ENCODE results near the gene ATP6V1F.

ATP6V1F gene

GRCh38 chr7:128893251-128894100, 30.8 kb downstream of the ATP6V1F start:
- no peak for TF ChIP-seq CTCF (IDR thresholded peaks at IDR 0.05; ENCODE audit: extremely low read depth, insufficient read depth, missing control alignments)
- no peak for DNase-seq (ENCODE audit: low spot score)
- in situ Hi-C loops (cut with MboI; ENCODE audit: low pct_unique_long_range_greater_than_20kb, low sequenced_read_pairs, unreplicated experiment) = no loop called here

GRCh38 chr7:128894101-128894440, 31.4 kb downstream of the ATP6V1F start:
- DNase-seq (ENCODE audit: low spot score) = no peak
- in situ Hi-C loops (cut with MboI; ENCODE audit: low pct_unique_long_range_greater_than_20kb, low sequenced_read_pairs, unreplicated experiment) = no loop called here
- TF ChIP-seq CTCF (IDR thresholded peaks at IDR 0.05; ENCODE audit: extremely low read depth, insufficient read depth, missing control alignments) = no peak

GRCh38 chr7:128895320-128895719, 32.7 kb downstream of the ATP6V1F start:
- no peak for DNase-seq (ENCODE audit: low spot score)
- TF ChIP-seq CTCF (IDR thresholded peaks at IDR 0.05; ENCODE audit: extremely low read depth, insufficient read depth, missing control alignments) = no peak
- in situ Hi-C loops (cut with MboI; ENCODE audit: low pct_unique_long_range_greater_than_20kb, low sequenced_read_pairs, unreplicated experiment) = no loop called here

GRCh38 chr7:128899392-128899791, 36.7 kb downstream of the ATP6V1F start:
- DNase-seq (ENCODE audit: low spot score) = no peak
- in situ Hi-C loops (cut with MboI; ENCODE audit: low pct_unique_long_range_greater_than_20kb, low sequenced_read_pairs, unreplicated experiment) = no loop called here
- no peak for TF ChIP-seq CTCF (IDR thresholded peaks at IDR 0.05; ENCODE audit: extremely low read depth, insufficient read depth, missing control alignments)

GRCh38 chr7:128900237-128900636, 37.6 kb downstream of the ATP6V1F start:
- no peak for DNase-seq (ENCODE audit: low spot score)
- no peak for TF ChIP-seq CTCF (IDR thresholded peaks at IDR 0.05; ENCODE audit: extremely low read depth, insufficient read depth, missing control alignments)
- in situ Hi-C loops (cut with MboI; ENCODE audit: low pct_unique_long_range_greater_than_20kb, low sequenced_read_pairs, unreplicated experiment) = loop anchor here (10.0 kb wide), 1 partner anchor 185 kb away; no protein-coding TSS in a partner anchor

GRCh38 chr7:128902761-128903585, 40.3 kb downstream of the ATP6V1F start:
- in situ Hi-C loops (cut with MboI; ENCODE audit: low pct_unique_long_range_greater_than_20kb, low sequenced_read_pairs, unreplicated experiment) = loop anchor here (10.0 kb wide), 1 partner anchor 182 kb away; no protein-coding TSS in a partner anchor
- DNase-seq (ENCODE audit: low spot score) = peak; percentile 9
- no peak for TF ChIP-seq CTCF (IDR thresholded peaks at IDR 0.05; ENCODE audit: extremely low read depth, insufficient read depth, missing control alignments)
